ENCODE results near the gene PDE10A.

GRCh38 chr6:165630544-165630953 is 32.5 kb downstream of the PDE10A start:
- TF ChIP-seq POLR2A (IDR thresholded peaks at IDR 0.05; ENCODE audit: low read depth) (no peak), CTCF (IDR thresholded peaks at IDR 0.05) (no peak)

Data from esophagus muscularis mucosa (tissue), 3 donors.